HG03095 (cell line): ENCODE results near the gene HILPDA.
"Not testable (repeated sequence)": the region's sequence is repeated elsewhere in the genome, so short reads cannot be mapped to it uniquely, and the experiment has no call there.

ENCODE experiments used
- ATAC-seq: cut with Tn5 transposase; IDR thresholded peaks from one replicate; pipeline ENCODE4 v1.9.1; 2021; ENCODE audit warnings: moderate library complexity; ENCODE audit not compliant: unreplicated experiment

HILPDA gene

DNA sequence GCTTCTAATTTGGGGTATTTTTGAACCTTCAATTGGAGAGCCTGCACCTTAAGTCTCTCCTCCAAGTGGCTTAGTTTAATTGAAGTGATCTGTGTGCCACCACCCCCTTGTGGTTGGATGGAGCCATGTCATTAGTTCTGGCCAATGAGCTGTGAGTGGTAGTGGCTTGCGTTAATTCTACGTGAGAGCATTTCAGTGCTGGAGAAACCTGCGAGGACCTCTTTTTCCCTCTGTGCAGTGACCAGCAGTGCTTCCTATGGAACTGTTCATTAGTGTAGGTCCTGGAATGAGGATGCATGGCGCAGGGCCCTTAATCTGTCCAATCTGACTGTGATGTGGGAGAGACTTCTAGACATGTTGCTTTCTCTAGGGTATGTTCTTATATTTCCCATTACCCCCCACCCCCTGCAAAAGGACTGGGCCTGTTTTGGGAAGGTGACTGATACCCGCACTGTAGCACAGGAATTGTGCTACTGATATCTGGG lies 3.8 kb downstream of the HILPDA start:
- ATAC-seq = peak; percentile 37

DNA sequence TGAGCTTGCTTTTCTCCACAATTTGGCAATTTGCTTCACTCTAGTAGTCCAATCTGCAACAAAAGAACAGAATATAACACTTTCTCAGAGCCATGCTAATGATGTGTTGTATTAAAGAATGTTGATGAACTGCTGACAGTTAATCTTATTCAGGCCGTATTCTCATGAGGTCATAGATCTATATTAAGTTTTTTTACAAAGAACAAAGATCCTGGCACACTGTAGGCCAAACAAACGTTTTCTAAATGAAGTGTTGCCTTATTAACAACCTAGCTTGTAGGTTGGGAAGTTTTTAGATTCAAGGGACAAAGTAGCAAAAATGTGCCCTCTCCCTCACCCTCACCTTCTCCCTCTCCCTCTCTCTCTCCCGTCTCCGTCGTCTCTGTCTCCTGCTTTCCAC lies 6.8 kb downstream of the HILPDA start:
- ATAC-seq = no peak

DNA sequence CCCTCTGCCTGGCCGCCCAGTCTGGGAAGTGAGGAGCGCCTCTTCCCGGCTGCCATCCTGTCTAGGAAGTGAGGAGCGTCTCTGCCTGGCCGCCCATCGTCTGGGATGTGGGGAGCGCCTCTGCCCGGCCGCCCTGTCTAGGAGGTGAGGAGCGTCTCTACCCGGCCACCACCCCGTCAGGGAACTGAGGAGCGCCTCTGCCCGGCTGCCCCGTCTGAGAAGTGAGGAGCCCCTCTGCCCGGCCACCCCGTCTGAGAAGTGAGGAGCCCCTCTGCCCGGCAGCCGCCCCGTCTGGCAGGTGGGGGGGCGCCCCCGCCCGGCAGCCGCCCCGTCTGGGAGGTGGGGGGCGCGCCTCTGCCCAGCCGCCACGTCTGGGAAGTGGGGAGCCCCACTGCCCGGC lies 7.7 kb downstream of the HILPDA start:
- ATAC-seq = not testable (repeated sequence)

DNA sequence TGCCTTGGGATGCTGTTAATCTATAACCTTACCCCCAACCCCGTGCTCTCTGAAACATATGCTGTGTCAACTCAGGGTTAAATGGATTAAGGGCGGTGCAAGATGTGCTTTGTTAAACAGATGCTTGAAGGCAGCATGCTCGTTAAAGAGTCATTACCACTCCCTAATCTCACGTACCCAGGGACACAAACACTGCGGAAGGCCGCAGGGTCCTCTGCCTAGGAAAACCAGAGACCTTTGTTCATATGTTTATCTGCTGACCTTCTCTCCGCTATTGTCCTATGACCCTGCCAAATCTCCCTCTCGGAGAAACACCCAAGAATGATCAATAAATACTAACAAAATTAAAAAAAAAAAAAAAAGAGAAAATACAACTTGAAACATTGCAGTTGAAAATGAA lies 8.3 kb downstream of the HILPDA start:
- not testable (repeated sequence) for ATAC-seq

DNA sequence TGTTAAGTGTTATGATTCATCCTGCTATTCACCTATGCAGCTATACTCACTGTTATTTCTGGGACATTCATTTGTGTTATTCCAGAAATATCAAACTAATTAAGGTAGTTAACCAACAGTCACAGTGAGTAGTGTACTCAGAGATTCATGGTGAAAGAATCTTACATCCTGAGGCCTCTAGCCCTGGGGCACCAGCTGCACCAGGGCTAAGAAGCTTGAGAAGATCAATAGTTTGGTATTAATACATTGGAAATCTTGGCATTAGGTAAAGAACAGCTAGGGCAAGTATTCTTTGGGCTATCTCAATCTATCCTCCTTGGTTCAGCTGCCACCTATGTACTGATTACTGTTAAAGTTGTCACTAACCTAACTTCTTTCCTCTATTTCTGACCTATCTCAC lies 11.2 kb downstream of the HILPDA start:
- not testable (repeated sequence) for ATAC-seq

DNA sequence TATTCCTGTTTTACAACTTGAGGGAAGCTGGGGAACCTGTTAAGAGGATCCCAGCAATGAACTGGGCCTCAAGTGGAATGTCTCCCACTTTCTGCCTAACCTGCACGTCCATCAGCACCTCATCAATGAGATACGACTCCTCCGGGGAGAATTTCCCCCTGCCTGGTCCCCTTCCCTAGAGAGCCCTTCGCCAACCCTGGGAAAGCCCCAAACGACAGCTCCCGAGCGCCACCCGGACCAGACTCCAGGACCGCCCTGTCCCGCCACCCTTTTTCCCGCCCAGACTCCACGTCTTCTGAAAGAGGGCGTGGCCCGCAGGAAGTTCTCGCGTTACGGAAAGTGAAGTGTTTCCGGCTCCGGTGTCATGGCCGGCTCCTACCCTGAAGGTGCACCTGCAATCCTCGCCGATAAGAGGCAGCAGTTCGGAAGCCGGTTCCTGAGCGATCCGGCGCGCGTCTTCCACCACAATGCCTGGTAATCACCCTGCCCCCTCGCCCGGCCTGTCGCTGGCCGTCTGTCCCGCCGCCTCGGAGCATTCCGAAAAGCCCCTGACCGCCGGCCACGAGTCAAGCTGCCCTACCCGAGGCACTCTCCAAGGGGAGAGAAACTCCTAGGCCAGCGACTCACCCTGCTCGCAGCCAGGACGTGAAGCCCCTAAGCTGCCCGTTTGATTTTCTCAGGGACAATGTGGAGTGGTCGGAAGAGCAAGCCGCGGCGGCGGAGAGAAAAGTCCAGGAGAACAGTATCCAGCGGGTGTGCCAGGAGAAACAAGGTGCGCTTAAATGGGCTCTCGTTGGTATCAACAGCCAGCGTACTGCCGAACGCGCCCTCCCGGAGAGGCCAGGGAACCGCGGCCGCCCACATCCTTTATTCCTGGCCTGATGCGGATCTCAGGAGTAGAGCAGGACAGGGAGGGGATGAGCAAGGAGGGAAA lies 21.0 kb downstream of the HILPDA start, which contains the start of gene METTL2B:
Gene METTL2B (plus strand): TSS at position 347 of the 934 bp plus-strand sequence. CDS start 18 bp downstream, at position 365.
- peak; percentile 90 for ATAC-seq

DNA sequence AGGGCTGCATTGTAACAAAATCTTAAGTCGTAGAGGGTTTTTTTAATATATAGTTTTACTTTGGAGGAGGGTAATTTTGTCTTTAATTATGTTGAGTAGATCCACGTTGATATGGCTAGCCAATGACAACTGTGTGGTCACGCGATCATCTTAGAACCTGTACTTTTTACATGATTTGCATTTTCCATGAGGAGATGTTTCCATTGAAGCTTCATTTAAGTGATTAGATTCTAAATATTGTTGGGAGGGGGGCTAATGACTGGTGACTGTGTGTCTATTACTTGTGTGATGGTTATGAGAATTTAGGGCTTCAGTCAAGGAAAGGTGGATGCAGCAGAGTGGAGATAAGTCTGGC lies 21.6 kb downstream of the HILPDA start:
- ATAC-seq = not testable (repeated sequence)

DNA sequence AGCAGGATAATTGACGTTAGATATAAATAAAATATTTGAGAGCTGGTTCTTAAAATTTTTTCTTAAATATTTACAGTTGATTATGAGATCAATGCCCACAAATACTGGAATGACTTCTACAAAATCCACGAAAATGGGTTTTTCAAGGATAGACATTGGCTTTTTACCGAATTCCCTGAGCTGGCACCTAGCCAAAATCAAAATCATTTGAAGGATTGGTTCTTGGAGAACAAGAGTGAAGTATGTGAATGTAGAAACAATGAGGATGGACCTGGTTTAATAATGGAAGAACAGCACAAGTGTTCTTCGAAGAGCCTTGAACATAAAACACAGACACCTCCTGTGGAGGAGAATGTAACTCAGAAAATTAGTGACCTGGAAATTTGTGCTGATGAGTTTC lies 23.4 kb downstream of the HILPDA start:
- ATAC-seq = not testable (repeated sequence)

DNA sequence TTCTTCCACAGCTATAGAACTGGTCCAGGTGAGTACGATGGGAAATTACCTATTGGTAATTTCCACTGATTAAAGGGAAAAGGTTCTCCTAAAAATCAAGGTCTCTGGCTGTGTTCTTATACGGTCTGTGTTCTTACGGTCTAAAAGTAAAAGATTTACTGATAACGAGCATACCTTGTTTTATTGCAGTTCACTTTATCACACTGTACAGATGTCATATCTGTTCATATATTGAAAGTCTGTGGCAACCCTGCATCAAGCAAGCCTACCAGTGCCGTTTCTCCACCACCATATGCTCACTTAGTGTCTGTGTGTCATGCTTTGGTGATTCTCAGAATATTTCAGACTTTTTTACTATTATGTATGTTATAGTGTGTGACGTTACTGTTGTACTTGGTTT lies 32.5 kb downstream of the HILPDA start:
- not testable (repeated sequence) for ATAC-seq

DNA sequence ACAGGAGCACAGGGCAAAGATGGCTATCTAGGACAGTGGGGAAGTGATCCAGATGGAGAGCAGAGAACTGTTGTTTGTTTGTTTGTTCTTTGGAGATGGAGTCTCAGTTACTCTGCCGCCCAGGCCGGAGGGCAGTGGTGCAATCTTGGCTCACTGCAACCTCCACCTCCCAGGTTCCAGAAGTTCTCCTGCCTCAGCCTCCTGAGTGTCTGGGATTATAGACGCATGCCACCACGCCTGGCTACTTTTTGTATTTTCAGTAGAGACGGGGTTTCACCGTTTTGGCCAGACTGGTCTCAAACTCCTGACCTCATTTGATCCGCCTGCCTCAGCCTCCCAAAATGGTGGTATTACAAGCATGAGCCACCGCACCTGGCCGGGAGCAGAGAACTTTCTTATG lies 41.7 kb downstream of the HILPDA start:
- ATAC-seq = no peak

DNA sequence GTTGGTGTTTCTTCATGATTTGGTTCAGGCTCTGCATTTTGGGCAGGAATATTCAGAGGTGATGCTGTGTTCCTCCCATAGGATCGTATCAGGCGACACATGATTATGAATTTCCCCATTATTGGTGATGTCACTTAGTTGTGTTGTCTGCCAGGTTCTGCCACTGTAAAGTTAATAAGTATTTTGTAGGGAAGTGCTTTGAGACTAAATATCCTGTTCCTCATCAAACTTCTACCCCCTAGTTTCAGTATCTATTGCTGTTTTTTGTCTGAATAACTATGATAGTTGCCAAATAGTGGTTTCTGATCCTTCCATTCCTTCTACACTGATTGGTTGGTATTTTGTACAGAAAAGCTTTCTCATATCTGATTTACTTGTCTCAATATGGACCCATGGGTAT lies 49.7 kb downstream of the HILPDA start:
- not testable (repeated sequence) for ATAC-seq

DNA sequence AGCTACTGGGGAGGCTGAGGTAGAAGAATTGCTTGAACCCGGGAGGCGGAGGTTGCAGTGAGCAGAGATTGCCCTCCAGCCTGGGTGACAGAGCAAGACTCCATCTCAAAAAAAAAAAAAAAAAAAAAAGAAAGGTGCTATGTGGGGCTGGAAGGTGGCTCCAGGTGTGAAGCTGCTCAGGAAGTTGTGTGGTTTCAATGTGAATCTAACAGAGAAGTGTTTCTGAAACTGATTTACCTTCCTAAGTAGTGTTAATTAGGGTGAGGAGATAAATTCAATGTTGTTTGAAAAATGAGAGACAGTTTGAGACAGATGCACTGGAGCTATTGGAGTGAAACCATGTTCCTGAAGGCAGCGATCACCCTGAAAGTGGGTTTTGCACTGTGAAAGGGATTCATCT lies 51.1 kb downstream of the HILPDA start:
- ATAC-seq = peak; percentile 47

DNA sequence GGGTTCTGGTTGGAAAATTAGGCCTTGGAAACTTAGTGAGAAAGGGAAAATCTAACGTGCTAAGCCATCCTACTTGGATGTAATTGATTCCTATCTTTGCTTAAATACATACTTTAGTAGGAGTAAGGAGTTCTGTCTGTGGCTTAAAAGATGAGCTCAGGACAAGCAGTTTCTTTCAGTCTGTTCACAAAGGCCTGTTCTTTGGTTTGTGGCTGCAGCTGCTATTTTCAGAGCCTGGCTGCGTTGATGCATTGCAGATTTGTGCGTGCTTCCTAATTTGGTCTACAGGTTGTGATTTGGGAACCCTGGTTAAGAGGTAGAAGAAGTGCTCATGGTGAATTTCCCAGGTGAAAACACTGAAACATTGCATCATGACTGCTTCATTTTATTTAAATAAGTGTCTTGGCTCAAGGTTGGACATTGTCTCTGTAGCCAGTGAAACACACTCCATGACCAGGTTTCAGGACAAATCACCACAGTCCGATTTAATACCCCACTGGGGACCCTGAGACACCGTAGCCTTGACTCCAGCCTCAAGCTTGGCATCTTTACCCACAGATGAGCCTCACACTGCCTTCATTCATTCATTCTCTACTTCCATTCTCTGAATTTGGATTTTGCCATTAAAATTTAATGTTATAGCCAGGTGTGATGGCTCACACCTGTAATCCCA lies 51.8 kb downstream of the HILPDA start:
- peak; percentile 53 for ATAC-seq
